B cell (primary cell): Measurements from ENCODE around the gene PLA2G5. TPM values are rescaled to one million over a fixed set of nuclear protein-coding genes. Genes with fewer than 3 reads are reported as not detected.

Experiments used
- ATAC-seq: fragments of 200-7000 bp; cut with Tn5 transposase; one replicate; pipeline ENCODE4 v1.10.0; 2021; ENCODE audit warnings: low read depth, mild to moderate bottlenecking, moderate number of reproducible peaks, moderate library complexity
- CTCF ChIA-PET: fragments of 350-600 bp; sonication (Branson Sonifier 250); formaldehyde crosslinking; loops from one replicate; lab custom pipeline; 2021; ENCODE audit warnings: antibody characterized with exemption, inconsistent platforms; lab: Charles Lee
- POLR2A ChIA-PET: fragments of 350-600 bp; sonication (Branson Sonifier 250); formaldehyde crosslinking; loops from one replicate; lab custom pipeline; 2021; ENCODE audit warnings: antibody characterized with exemption; lab: Charles Lee
- DNase-seq: peaks from one replicate; pipeline ENCODE4 v3.0.0; 2013
- H2AFZ ChIP-seq: 2 replicates; pipeline ENCODE4 v1.6.1; 2012; ENCODE audit warnings: mild to moderate bottlenecking, low read depth, low read length; ENCODE audit not compliant: insufficient read depth, poor library complexity, severe bottlenecking
- H3K27ac ChIP-seq, 2 donors: 1 replicate in 1 of 2; 2 replicates in 1 of 2; pipeline ENCODE4 v1.5.1; 2012 to 2013; ENCODE audit warnings: low read length in 2 of 2, mild to moderate bottlenecking in 2 of 2, moderate library complexity in 1 of 2
- H3K27me3 ChIP-seq, 4 experiments: fragments of 200-600 bp in 1 of 4; sonication (generic) in 1 of 4; replicated peaks in 1 of 4; 1 replicate in 2 of 4; 2 replicates in 2 of 4; pipeline versions ENCODE4 v1.6.1 to v1.7.0; 2013 to 2016; ENCODE audit warnings: low read length in 3 of 4, mild to moderate bottlenecking in 2 of 4, mixed read lengths in 1 of 4, moderate library complexity in 1 of 4; ENCODE audit not compliant: insufficient read depth in 4 of 4, control insufficient read depth in 3 of 4; ENCODE audit errors: control extremely low read depth in 1 of 4
- H3K36me3 ChIP-seq, 2 experiments: replicated peaks in 1 of 2; 1 replicate in 1 of 2; 2 replicates in 1 of 2; pipeline versions ENCODE4 v1.6.1 to v1.7.1; 2013; ENCODE audit warnings: low read length in 1 of 2; ENCODE audit not compliant: insufficient read depth in 2 of 2, control insufficient read depth in 1 of 2; ENCODE audit errors: control extremely low read depth in 1 of 2, extremely low read depth in 1 of 2
- H3K4me1 ChIP-seq, 2 donors: fragments of 200-600 bp in 1 of 2; sonication (generic) in 1 of 2; 1 replicate in 1 of 2; 2 replicates in 1 of 2; pipeline versions ENCODE4 v1.5.1 to v1.6.1; 2013 to 2017; ENCODE audit warnings: low read length in 2 of 2; ENCODE audit not compliant: control insufficient read depth in 2 of 2, insufficient read depth in 2 of 2
- H3K4me2 ChIP-seq: replicated peaks from 2 replicates; pipeline ENCODE3; 2012; ENCODE audit warnings: mild to moderate bottlenecking, low read depth, low read length; ENCODE audit not compliant: poor library complexity, severe bottlenecking
- H3K4me3 ChIP-seq, 5 experiments: fragments of 200-600 bp in 1 of 5; sonication (generic) in 1 of 5; 1 replicate in 3 of 5; 2 replicates in 2 of 5; pipeline versions ENCODE4 v1.5.1 to v1.7.0; 2011 to 2016; ENCODE audit warnings: low read length in 4 of 5, mild to moderate bottlenecking in 4 of 5, low read depth in 2 of 5, control low read depth in 1 of 5, moderate library complexity in 1 of 5; ENCODE audit not compliant: insufficient read depth in 1 of 5; ENCODE audit errors: control extremely low read depth in 1 of 5, extremely low read depth in 1 of 5
- H3K79me2 ChIP-seq: fragments of 200-600 bp; sonication (generic); one replicate; pipeline ENCODE4 v1.6.0; 2016; ENCODE audit warnings: low read length; ENCODE audit not compliant: control insufficient read depth, insufficient read depth
- H3K9ac ChIP-seq: fragments of 200-600 bp; sonication (generic); 2 replicates; pipeline ENCODE4 v1.6.1; 2017; ENCODE audit warnings: mild to moderate bottlenecking, low read length, moderate library complexity
- H3K9me3 ChIP-seq, 3 donors: one replicate each; pipeline versions ENCODE4 v1.6.1 to v1.7.1; 2013; ENCODE audit warnings: low read length in 2 of 3; ENCODE audit not compliant: control insufficient read depth in 2 of 3, insufficient read depth in 1 of 3; ENCODE audit errors: control extremely low read depth in 1 of 3
- H4K20me1 ChIP-seq: 2 replicates; pipeline ENCODE4 v1.6.0; 2012; ENCODE audit warnings: mild to moderate bottlenecking, low read length; ENCODE audit not compliant: insufficient read depth, control insufficient read depth, poor library complexity, severe bottlenecking
- H3K27ac Mint-ChIP-seq: one replicate; pipeline ENCODE4 v1.8.0; 2021; ENCODE audit warnings: mixed read lengths
- H3K27me3 Mint-ChIP-seq: one replicate; pipeline ENCODE4 v1.8.0; 2021; ENCODE audit warnings: mixed read lengths
- H3K4me1 Mint-ChIP-seq: one replicate; pipeline ENCODE4 v1.8.0; 2021; ENCODE audit warnings: mixed read lengths
- H3K4me3 Mint-ChIP-seq: one replicate; pipeline ENCODE4 v1.8.0; 2021; ENCODE audit warnings: mixed read lengths
- H3K9me3 Mint-ChIP-seq: one replicate; pipeline ENCODE4 v1.8.0; 2022; ENCODE audit warnings: mixed read lengths; ENCODE audit not compliant: insufficient read depth
- CTCF ChIP-seq: fragments of 200-600 bp; IDR thresholded peaks from one replicate; pipeline ENCODE4 v1.8.0; 2022; ENCODE audit warnings: antibody characterized with exemption, mild to moderate bottlenecking
- EZH2 ChIP-seq: IDR thresholded peaks from 2 replicates; pipeline ENCODE4 v1.6.1; 2012; ENCODE audit warnings: borderline replicate concordance, low read depth, mild to moderate bottlenecking, moderate library complexity, low read length; ENCODE audit not compliant: insufficient read depth, poor library complexity, severe bottlenecking
- WGBS: methylation state at CpG from one replicate; pipeline ENCODE4 v1.1.5; 2013; ENCODE audit warnings: missing lambda C conversion rate; ENCODE audit not compliant: insufficient coverage; 5-methylcytosine and 5-hydroxymethylcytosine counted together
- intact Hi-C: fragments of 100-400 bp; cut with micrococcal nuclease; formaldehyde crosslinking; loops from one replicate; pipeline ENCODE4 v1.10.0; 2022
- polyA plus RNA-seq: library from polyadenylated mRNA; depleted of rRNA; stranded (reverse); fragments of >200 nt; gene quantifications from 2 replicates; pipeline ENCODE4 v1.2.3, GENCODE V29; 2012
- total RNA-seq, 2 donors: library from RNA; stranded (reverse); fragments of 120-200 nt in 1 of 2; gene quantifications; 1 replicate in 1 of 2; 2 replicates in 1 of 2; pipeline versions ENCODE4 v1.2.3 to v1.2.4, GENCODE V29; 2013 to 2022

The PLA2G5 gene
- total and polyA plus RNA-seq, 2 donors (not counting 1 experiment from before 2014, with no cell fraction given), result not detected

GRCh38 chr1:20095564-20096434 is 25.8 kb downstream of the PLA2G5 start:
- CTCF ChIA-PET, result interaction anchor here (0.6 to 8.8 kb wide), 2 partner anchors 37 to 57 kb away, joined by 3 to 105 read pairs; no protein-coding TSS in a partner anchor
- no peak overlapping the region for H3K4me3 Mint-ChIP-seq

More at GRCh38 chr1:20095564-20096434, 25.8 kb downstream of the PLA2G5 start:
- Histone ChIP-seq H3K27me3 (no peaks in the 10 kb centered on the region), H3K4me2 (no peak overlapping the region), H3K79me2 (no peaks in the 10 kb centered on the region), H3K9me3 (no peaks in the 10 kb centered on the region), H3K27ac (no peak overlapping the region), H3K4me3 (no peak overlapping the region), H3K36me3 (no peaks in the 10 kb centered on the region), H4K20me1 (no peaks in the 10 kb centered on the region), H3K4me1 (peaks cover 1% of the 10 kb centered on the region in 2 donors), H3K9ac (no peak overlapping the region), H2AFZ (no peak overlapping the region)
- peaks cover 7% of the 10 kb centered on the region for H3K27me3 Mint-ChIP-seq
- ATAC-seq (no peak), DNase-seq (no peak)
- POLR2A ChIA-PET, result no interaction called here
- TF ChIP-seq CTCF (no peak), EZH2 (no peak)
- intact Hi-C loops, result no loop called here
- no peaks in the 10 kb centered on the region for H3K9me3 Mint-ChIP-seq
- H3K4me1 Mint-ChIP-seq, result no peaks in the 10 kb centered on the region
- H3K27ac Mint-ChIP-seq, result no peak overlapping the region
- 72% methylated on average over 5 of the region's 5 CpGs for WGBS
